Epithelial cell of umbilical artery (primary cell): ENCODE measurements around the gene CENPC. TPM values are rescaled to one million over a fixed set of nuclear protein-coding genes. Genes with fewer than 3 reads are reported as not detected.

Source experiments
- total RNA-seq: library from RNA; depleted of rRNA; stranded (reverse); fragments of >200 nt; gene quantifications from 2 replicates; pipeline ENCODE4 v1.2.3, GENCODE V29; 2014

CENPC gene, protein sequence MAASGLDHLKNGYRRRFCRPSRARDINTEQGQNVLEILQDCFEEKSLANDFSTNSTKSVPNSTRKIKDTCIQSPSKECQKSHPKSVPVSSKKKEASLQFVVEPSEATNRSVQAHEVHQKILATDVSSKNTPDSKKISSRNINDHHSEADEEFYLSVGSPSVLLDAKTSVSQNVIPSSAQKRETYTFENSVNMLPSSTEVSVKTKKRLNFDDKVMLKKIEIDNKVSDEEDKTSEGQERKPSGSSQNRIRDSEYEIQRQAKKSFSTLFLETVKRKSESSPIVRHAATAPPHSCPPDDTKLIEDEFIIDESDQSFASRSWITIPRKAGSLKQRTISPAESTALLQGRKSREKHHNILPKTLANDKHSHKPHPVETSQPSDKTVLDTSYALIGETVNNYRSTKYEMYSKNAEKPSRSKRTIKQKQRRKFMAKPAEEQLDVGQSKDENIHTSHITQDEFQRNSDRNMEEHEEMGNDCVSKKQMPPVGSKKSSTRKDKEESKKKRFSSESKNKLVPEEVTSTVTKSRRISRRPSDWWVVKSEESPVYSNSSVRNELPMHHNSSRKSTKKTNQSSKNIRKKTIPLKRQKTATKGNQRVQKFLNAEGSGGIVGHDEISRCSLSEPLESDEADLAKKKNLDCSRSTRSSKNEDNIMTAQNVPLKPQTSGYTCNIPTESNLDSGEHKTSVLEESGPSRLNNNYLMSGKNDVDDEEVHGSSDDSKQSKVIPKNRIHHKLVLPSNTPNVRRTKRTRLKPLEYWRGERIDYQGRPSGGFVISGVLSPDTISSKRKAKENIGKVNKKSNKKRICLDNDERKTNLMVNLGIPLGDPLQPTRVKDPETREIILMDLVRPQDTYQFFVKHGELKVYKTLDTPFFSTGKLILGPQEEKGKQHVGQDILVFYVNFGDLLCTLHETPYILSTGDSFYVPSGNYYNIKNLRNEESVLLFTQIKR
- total RNA-seq, result 13.3 and 14.1 TPM in 2 replicates

DNA sequence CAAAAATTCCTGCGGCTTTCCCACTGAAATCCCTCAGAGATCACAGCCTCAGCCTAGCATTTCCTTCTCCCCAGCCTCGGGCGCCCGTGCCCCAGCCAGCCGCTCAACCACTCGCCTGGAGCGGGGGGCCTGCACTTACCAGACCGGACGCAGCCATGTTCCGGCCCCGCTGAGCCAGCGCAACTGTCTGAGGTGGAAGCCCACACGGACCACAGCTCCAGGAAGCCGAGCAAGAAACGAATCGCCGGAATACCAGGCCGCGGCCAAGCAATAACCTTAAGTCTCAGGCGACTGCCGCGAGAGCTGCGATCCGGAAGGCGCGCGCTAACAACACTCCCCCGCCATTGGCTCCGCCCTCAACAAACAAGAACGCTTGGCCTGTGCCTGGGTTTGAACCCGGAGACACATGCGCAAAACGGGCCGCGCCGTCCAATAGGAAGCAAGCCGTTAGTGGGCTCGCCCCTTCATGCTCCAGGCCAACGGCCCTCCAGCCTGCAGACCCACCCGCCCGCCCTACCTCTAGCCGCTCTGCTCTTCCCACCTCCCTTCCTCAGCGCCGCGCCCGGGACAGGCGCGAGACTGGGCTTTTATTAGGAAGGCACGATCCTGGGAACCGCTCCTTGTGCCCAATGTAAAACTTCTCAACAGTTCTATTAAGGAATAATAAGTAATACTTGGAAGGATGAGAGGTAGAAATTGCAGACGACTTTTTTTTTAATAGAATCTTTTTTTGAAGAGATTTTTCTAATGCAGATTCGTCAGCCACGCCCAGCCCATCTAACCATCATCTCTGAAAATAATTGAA lies at the start of gene CENPC:
Gene CENPC (minus strand): TSS at position 305 of the 805 bp plus-strand sequence. CDS start 148 bp downstream, at position 157.

GRCh38 chr4:67558493-67558892 lies 13.2 kb upstream of the CENPC start, which contains the start of gene STAP1:
STAP1 (plus strand) TSS chr4:67558727; CDS start chr4:67558810, 83 bp downstream.

Other genes starting within 250 kb of the CENPC start
- not detected in 2 replicates for gene STAP1, start 13.2 kb upstream of the CENPC start, total RNA-seq
- 163 and 323 TPM in 2 replicates for gene UBA6, start 155.7 kb upstream of the CENPC start, total RNA-seq
- gene GNRHR, start 208.9 kb upstream of the CENPC start, total RNA-seq, result not detected in 2 replicates